Measurements from ENCODE around the gene LMOD1. TPM values are rescaled to one million over a fixed set of nuclear protein-coding genes. Genes with fewer than 3 reads are reported as not detected.
A peak's percentile ranks its signal among the peaks of the same experiment; 100 is the strongest.

LMOD1 gene
- 100 to 1,000 TPM in 2 of 4 donors, 10 to 100 TPM in 2; 86.9 to 165 (median 107) TPM for total RNA-seq

GRCh38 chr1:201946224-201946908 is at the start of gene LMOD1:
Gene LMOD1, minus strand, starts transcription at chr1:201946548. Its CDS starts 208 bp downstream, at chr1:201946340.
- peak within 1 kb of the TSS; percentile 56 to 88 (median 72) for H3K27ac ChIP-seq
- DNase-seq (ENCODE audit: low spot score in 2 of 2), result peak; percentile 83 to 86
- H3K9me3 ChIP-seq, result no peaks in the 10 kb centered on the region
- 2 to 5% methylated on average over 25 to 28 of the region's 28 CpGs for WGBS, 2 donors
- TF ChIP-seq POLR2A (IDR thresholded peaks at IDR 0.05) (peak; percentile 19 to 77), EP300 (IDR thresholded peaks at IDR 0.05) (peak in 1 of 2 donors; percentile 93), CTCF (IDR thresholded peaks at IDR 0.05) (peak in 1 of 5 experiments; percentile 37)
- peaks cover 0 to 33% (median 2%) of the 10 kb centered on the region in 4 donors for H3K4me1 ChIP-seq
- no peaks in the 10 kb centered on the region for H3K27me3 ChIP-seq
- peak within 1 kb of the TSS; percentile 46 to 77 (median 58) for H3K4me3 ChIP-seq
- no peaks in the 10 kb centered on the region for H3K36me3 ChIP-seq

DNA sequence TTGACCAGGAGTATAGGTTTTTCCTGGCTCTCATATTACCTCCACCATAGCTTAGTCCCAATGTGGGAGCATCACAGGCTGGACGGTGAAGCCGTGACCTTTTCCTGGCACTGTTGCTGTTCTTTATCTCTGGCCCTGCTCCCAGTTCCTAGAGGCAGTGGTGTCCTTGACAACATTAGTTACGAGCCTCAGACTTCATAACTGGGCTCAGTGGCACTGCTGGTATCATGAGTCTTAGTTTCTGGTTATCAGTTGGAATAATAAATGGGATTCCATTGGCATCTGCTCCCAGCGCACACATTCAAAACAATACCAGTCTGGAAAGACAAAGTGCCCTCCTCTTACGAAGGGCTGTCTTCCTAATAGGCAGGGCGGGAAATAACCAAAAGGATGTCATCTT is 44.1 kb upstream of the LMOD1 start:
- TF ChIP-seq POLR2A (IDR thresholded peaks at IDR 0.05) (no peak), EP300 (IDR thresholded peaks at IDR 0.05) (no peak)
- Histone ChIP-seq H3K4me3 (no peak overlapping the region), H3K9me3 (no peaks in the 10 kb centered on the region), H3K27me3 (no peaks in the 10 kb centered on the region), H3K27ac (no peak overlapping the region), H3K4me1 (peaks cover 0 to 15% (median 0%) of the 10 kb centered on the region in 4 donors), H3K36me3 (peaks cover 2 to 70% (median 11%) of the 10 kb centered on the region in 3 donors)
- no peak for DNase-seq (ENCODE audit: low spot score in 2 of 2)
- 62 to 69% methylated on average over 6 of the region's 6 CpGs for WGBS, 2 donors

GRCh38 chr1:201989354-201990128 is 43.2 kb upstream of the LMOD1 start:
- no peak for DNase-seq (ENCODE audit: low spot score in 2 of 2)
- no peak overlapping the region for H3K4me3 ChIP-seq
- peaks cover 0 to 23% (median under 1%) of the 10 kb centered on the region in 4 donors for H3K4me1 ChIP-seq
- WGBS, 2 donors, result 92 to 95% methylated on average over 10 of the region's 10 CpGs
- H3K9me3 ChIP-seq, result no peaks in the 10 kb centered on the region
- no peak overlapping the region for H3K27ac ChIP-seq
- H3K36me3 ChIP-seq, result peaks cover 2 to 61% (median 11%) of the 10 kb centered on the region in 3 donors
- TF ChIP-seq POLR2A (IDR thresholded peaks at IDR 0.05), result no peak
- no peak for TF ChIP-seq CTCF (IDR thresholded peaks at IDR 0.05)
- no peak for TF ChIP-seq EP300 (IDR thresholded peaks at IDR 0.05)
- H3K27me3 ChIP-seq, result no peaks in the 10 kb centered on the region

DNA sequence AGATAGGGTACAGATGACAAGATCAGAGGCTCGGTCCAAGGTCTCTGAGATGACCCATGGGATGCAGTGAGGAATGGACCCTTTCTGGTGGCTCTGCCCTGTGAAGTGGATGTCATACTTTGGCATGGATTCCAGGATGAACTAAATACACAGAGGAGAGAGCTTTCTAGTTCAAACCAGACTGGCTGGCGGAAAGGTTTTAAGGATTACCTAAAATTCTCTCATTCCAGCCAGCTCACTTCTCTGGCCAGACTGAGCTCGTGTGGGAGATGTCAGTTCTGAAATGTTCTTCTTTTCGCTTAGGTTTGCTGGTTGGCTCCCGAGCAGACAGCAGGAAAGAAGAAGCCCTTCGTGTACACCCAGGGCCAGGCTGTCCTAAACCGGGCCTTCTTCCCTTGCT is 42.3 kb upstream of the LMOD1 start:
- 70 to 88% methylated on average over 6 to 7 of the region's 7 CpGs for WGBS, 2 donors
- H3K27me3 ChIP-seq, result no peaks in the 10 kb centered on the region
- H3K36me3 ChIP-seq, result peaks cover 2 to 52% (median 11%) of the 10 kb centered on the region in 3 donors
- H3K4me3 ChIP-seq, result no peak overlapping the region
- peaks cover 0 to 32% (median 8%) of the 10 kb centered on the region in 4 donors for H3K4me1 ChIP-seq
- peak overlapping the region in 1 of 4 donors; percentile 3 for H3K27ac ChIP-seq
- no peaks in the 10 kb centered on the region for H3K9me3 ChIP-seq
- TF ChIP-seq POLR2A (IDR thresholded peaks at IDR 0.05), result no peak
- no peak for TF ChIP-seq EP300 (IDR thresholded peaks at IDR 0.05)
- TF ChIP-seq CTCF (IDR thresholded peaks at IDR 0.05), result no peak
- no peak for DNase-seq (ENCODE audit: low spot score in 2 of 2)

DNA sequence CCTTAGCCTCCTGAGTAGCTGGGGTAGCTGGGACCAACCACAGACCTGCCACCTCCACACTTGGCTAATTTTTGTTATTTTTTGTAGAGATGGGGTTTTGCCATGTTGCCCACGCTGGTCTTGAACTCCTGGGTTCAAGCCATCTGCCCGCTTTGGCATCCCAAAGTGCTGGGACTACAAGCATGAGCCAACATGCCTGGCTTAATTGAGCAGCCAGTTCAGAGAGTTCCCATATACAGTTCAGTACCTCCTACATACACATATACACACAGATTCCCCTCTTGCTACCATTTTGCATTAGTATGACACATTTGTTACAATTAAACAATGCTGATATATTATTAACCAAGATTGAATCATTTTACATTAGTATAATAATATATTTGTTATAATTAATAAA is 39.0 kb upstream of the LMOD1 start:
- Histone ChIP-seq H3K27me3 (no peaks in the 10 kb centered on the region), H3K27ac (no peak overlapping the region), H3K9me3 (no peaks in the 10 kb centered on the region), H3K4me3 (no peak overlapping the region), H3K4me1 (peaks cover 0 to 43% (median 8%) of the 10 kb centered on the region in 4 donors), H3K36me3 (peaks cover 0 to 19% (median 2%) of the 10 kb centered on the region in 3 donors)
- 64 to 70% methylated on average over 2 of the region's 2 CpGs for WGBS, 2 donors
- TF ChIP-seq POLR2A (IDR thresholded peaks at IDR 0.05), result no peak
- no peak for TF ChIP-seq EP300 (IDR thresholded peaks at IDR 0.05)
- TF ChIP-seq CTCF (IDR thresholded peaks at IDR 0.05), result no peak
- no peak for DNase-seq (ENCODE audit: low spot score in 2 of 2)
